ENCODE measurements around the gene DNAL1. TPM values are rescaled to one million over a fixed set of nuclear protein-coding genes. Genes with fewer than 3 reads are reported as not detected.

DNAL1 gene
- total RNA-seq, 1 donor, result 9.9 TPM

DNA sequence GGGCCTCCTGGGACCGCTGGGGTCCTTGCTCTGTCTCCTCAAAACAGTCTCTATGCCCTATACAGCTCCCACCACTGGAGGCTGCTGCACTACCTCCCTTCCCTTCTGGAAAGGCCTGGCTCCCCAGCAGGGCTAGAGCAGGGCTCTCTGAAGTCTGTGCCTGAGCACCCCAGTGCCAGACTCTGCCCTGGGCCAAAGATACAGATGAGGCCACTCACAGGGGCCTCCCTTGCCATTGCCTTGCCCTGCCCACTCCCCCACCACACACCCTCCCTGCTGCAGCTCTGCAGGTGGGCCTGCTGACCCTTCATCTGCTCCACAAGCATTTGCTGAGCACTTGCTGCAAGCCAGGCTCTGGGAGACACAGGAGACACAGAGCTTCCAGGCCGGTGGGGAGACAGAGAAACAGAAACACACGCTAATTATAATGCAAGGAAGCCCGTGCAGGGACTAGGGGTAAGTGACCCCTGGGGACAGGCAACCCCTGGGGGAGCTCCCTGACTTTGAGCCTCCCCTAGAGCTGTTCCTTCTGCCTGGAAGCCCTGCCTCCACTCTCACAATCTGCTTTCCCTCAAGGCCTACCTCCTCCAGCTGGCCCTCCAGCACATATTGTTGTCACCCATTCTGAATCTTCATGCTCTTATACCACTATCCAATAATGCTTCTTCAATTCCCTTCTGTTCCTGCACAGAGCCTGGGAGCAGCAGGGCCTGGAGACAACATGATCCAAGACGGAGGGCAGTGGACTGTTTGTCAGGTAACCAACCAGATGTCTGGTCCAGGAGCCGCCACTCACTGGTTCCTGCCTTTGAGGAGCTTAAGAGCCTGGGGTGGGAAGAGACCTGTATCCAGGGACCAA is 102.0 kb downstream of the DNAL1 start:
- TF ChIP-seq, protein P1, sequence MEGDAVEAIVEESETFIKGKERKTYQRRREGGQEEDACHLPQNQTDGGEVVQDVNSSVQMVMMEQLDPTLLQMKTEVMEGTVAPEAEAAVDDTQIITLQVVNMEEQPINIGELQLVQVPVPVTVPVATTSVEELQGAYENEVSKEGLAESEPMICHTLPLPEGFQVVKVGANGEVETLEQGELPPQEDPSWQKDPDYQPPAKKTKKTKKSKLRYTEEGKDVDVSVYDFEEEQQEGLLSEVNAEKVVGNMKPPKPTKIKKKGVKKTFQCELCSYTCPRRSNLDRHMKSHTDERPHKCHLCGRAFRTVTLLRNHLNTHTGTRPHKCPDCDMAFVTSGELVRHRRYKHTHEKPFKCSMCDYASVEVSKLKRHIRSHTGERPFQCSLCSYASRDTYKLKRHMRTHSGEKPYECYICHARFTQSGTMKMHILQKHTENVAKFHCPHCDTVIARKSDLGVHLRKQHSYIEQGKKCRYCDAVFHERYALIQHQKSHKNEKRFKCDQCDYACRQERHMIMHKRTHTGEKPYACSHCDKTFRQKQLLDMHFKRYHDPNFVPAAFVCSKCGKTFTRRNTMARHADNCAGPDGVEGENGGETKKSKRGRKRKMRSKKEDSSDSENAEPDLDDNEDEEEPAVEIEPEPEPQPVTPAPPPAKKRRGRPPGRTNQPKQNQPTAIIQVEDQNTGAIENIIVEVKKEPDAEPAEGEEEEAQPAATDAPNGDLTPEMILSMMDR (IDR thresholded peaks at IDR 0.05; ENCODE audit: insufficient read depth, low read depth, low read length), result peak; percentile 47
- no peak overlapping the region for H3K4me3 ChIP-seq (ENCODE audit: low read depth, low read length)
- peak; percentile 30 for DNase-seq (ENCODE audit: low read depth)

- H3K4me3 ChIP-seq (ENCODE audit: low read depth, low read length), result no peak overlapping the region
- TF ChIP-seq, protein P1 (IDR thresholded peaks at IDR 0.05; ENCODE audit: insufficient read depth, low read depth, low read length), result no peak
- no peak for DNase-seq (ENCODE audit: low read depth)
Measured at GRCh38 chr14:73747379-73748211, 102.8 kb downstream of the DNAL1 start.

DNA sequence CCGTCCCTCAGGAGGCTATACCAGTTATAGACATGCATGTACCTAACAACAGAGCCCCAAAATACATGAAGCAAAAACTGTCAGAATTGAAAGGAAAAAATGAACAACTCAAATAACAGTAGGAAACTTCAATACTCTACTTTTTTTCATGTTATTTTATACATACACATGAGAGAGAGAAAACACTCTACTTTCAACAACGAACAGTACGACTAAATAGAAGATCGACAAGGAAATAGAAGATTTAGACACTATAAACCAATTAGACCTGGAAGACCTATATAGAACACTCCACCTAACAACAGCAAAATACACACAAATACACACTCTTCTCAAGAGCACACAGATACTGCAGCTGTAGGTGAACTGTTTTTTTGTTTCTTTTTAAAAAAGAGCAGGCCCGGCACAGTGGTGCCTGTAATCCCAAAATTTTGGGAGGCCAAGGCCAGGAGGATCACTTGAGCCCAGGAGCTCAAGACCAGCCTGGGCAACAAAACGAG is 104.1 kb downstream of the DNAL1 start:
- H3K4me3 ChIP-seq (ENCODE audit: low read depth, low read length), result no peak overlapping the region
- TF ChIP-seq, protein P1 (IDR thresholded peaks at IDR 0.05; ENCODE audit: insufficient read depth, low read depth, low read length), result no peak
- no peak for DNase-seq (ENCODE audit: low read depth)

DNA sequence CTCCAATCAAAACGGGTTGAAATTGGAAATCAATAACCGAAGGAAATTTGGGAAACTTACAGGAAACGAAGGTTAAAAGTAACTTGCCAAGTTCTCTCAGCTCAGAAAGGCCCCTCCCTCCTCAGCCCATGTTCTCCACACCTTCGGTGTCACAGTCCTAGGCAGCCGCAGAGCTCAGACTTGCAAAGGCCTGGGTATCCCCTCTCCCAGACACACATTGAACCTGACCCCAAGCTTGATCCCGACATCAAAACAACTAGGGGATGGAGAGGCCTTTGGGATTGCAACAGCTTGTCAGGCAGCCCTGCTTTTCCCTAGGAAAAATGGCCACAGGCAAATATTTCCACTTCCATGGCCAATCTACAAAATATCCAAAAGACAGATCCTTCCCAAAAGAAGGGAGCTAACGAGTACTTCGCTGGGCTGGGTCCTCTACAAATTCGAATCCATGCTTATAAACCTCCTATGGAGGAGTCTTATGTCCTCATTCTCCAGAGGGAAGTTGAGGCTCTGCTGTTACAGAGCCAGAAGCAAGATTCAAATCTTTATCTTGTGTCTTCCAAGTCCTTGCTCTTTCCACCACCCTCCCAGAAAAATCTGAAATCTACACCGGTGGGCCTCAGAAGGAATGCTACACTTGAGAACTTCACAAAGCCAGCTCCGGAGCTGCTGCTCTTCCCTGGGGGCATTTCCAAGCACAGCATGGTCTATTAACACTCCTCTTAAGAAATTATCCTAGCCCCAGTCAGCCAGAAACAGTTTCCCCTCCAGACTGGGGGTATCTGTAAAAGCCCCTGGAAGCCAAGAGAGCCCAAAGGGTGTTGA is 105.1 kb downstream of the DNAL1 start:
- no peak overlapping the region for H3K4me3 ChIP-seq (ENCODE audit: low read depth, low read length)
- TF ChIP-seq, protein P1 (IDR thresholded peaks at IDR 0.05; ENCODE audit: insufficient read depth, low read depth, low read length), result no peak
- no peak for DNase-seq (ENCODE audit: low read depth)

DNA sequence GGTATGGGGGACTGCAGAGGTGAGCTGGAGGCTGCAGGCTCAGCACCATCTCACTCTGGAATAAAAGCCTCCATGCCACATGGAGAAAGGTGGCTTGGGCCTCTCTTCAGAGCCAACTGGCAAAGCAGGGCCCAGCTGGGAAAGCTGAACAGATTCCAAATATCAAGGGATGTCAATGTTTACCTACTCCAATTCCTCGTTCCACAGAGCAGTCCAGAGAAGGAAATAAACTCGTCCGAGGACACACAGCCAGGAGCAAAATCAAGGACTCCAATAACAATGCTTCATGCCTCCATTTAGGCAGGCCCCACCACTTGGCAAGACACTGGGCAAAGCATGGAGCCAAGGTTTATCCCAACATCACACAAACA is 105.7 kb downstream of the DNAL1 start:
- no peak for DNase-seq (ENCODE audit: low read depth)
- H3K4me3 ChIP-seq (ENCODE audit: low read depth, low read length), result no peak overlapping the region
- TF ChIP-seq, protein P1 (IDR thresholded peaks at IDR 0.05; ENCODE audit: insufficient read depth, low read depth, low read length), result no peak

GRCh38 chr14:73751157-73751691 is 106.4 kb downstream of the DNAL1 start:
- no peak overlapping the region for H3K4me3 ChIP-seq (ENCODE audit: low read depth, low read length)
- DNase-seq (ENCODE audit: low read depth), result no peak
- TF ChIP-seq, protein P1 (IDR thresholded peaks at IDR 0.05; ENCODE audit: insufficient read depth, low read depth, low read length), result no peak

Measured in fibroblast of villous mesenchyme (primary cell).